ENCODE results near the gene FILIP1L.

DNA sequence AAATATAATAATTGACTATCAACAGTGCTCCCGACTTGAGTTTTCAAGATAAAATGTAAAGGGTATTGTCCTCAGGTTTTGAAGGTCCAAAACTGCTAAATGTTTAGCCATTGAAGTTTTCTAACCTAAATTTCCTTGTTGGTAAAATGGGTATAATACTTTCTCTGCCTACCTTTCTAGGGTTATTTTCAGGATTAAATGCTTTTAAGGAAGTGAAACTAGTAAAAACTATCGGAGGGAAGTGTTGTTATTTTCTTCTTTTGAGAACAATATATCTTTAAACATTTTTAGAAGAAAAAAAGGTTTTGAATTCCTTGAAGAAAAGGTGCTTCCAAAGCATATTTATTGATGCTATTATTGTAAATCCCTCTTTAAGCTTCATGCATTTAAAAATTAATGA lies 67.3 kb downstream of the FILIP1L start:
- no peak for TF ChIP-seq POLR2A (IDR thresholded peaks at IDR 0.05)
- TF ChIP-seq, protein P1, sequence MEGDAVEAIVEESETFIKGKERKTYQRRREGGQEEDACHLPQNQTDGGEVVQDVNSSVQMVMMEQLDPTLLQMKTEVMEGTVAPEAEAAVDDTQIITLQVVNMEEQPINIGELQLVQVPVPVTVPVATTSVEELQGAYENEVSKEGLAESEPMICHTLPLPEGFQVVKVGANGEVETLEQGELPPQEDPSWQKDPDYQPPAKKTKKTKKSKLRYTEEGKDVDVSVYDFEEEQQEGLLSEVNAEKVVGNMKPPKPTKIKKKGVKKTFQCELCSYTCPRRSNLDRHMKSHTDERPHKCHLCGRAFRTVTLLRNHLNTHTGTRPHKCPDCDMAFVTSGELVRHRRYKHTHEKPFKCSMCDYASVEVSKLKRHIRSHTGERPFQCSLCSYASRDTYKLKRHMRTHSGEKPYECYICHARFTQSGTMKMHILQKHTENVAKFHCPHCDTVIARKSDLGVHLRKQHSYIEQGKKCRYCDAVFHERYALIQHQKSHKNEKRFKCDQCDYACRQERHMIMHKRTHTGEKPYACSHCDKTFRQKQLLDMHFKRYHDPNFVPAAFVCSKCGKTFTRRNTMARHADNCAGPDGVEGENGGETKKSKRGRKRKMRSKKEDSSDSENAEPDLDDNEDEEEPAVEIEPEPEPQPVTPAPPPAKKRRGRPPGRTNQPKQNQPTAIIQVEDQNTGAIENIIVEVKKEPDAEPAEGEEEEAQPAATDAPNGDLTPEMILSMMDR (IDR thresholded peaks at IDR 0.05 in 4 of 5, conservative IDR thresholded peaks at IDR 0.05 in 1 of 5) = no peak
